ENCODE measurements around the gene H1-8.

GRCh38 chr3:129534428-129535027, 8.4 kb upstream of the H1-8 start:
- no peak for TF ChIP-seq RARB (CRISPR knock-in tag; IDR thresholded peaks at IDR 0.05)
- TF ChIP-seq PATZ1 (CRISPR knock-in tag; IDR thresholded peaks at IDR 0.05; ENCODE audit: borderline replicate concordance) = no peak
- TF ChIP-seq CREB5 (CRISPR knock-in tag; IDR thresholded peaks at IDR 0.05; ENCODE audit: low read depth) = no peak
